ENCODE results near the gene RNF115.
"Not testable (repeated sequence)": the region's sequence is repeated elsewhere in the genome, so short reads cannot be mapped to it uniquely, and the experiment has no call there.

RNF115 gene

GRCh38 chr1:145771056-145771455, 52.8 kb downstream of the RNF115 start:
- DNase-seq = no peak

DNA sequence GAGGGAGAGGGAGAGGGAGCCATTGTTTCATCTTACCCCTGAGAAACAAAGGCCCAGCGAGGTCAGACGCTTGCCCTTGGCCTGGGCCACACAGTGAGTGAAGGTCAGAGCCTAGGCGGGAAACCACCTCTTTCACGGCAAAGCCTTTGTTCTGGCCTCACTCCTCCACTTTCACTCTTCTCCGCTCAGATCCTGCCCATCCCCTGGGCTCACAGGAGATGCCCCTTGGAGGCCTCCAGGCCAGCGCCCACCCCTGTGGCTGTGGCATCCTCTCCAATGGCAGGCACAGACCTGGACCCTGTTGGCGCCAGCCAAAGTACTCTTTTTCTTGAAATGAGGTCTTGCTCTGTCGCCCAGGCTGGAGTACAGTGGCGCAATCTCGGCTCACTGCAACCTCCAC, 55.9 kb downstream of the RNF115 start:
- DNase-seq = not testable (repeated sequence)

- not testable (repeated sequence) for DNase-seq
These were observed 57.0 kb downstream of the RNF115 start for GRCh38 chr1:145766926-145767325.

DNA sequence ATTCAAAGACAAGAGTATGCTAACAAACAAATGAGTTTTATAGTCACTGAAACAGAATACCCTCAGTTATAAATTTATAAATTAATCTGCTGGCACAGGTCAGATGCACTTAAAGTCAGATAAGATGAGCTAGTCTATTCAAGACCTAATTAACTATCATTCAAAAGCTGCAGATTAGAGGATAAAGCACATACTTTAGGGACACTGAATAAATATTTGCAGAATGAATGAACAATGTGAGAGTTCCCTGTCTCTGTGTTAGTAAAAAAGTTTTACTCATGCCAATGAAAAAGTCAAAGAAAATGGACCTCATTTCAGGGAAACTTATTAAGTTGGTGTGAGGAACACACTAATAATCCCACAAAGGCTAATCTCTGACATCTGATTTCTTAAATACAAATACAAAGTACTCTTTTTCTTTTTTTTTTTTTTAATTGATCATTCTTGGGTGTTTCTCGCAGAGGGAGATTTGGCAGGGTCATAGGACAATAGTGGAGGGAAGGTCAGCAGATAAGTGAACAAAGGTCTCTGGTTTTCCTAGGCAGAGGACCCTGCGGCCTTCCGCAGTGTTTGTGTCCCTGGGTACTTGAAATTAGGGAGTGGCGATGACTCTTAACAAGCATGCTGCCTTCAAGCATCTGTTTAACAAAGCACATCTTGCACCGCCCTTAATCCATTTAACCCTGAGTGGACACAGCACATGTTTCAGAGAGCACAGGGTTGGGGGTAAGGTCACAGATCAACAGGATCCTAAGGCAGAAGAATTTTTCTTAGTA, 58.1 kb downstream of the RNF115 start:
- DNase-seq = not testable (repeated sequence)

DNA sequence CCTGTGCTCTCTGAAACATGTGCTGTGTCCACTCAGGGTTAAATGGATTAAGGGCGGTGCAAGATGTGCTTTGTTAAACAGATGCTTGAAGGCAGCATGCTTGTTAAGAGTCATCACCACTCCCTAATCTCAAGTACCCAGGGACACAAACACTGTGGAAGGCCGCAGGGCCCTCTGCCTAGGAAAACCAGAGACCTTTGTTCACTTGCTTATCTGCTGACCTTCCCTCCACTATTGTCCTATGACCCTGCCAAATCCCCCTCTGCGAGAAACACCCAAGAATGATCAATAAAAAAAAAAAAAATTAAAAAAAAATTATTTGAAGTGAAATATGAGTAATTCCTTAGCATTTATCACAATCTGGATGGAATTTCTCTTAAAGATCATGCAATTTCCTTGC, 58.8 kb downstream of the RNF115 start:
- DNase-seq = not testable (repeated sequence)

DNA sequence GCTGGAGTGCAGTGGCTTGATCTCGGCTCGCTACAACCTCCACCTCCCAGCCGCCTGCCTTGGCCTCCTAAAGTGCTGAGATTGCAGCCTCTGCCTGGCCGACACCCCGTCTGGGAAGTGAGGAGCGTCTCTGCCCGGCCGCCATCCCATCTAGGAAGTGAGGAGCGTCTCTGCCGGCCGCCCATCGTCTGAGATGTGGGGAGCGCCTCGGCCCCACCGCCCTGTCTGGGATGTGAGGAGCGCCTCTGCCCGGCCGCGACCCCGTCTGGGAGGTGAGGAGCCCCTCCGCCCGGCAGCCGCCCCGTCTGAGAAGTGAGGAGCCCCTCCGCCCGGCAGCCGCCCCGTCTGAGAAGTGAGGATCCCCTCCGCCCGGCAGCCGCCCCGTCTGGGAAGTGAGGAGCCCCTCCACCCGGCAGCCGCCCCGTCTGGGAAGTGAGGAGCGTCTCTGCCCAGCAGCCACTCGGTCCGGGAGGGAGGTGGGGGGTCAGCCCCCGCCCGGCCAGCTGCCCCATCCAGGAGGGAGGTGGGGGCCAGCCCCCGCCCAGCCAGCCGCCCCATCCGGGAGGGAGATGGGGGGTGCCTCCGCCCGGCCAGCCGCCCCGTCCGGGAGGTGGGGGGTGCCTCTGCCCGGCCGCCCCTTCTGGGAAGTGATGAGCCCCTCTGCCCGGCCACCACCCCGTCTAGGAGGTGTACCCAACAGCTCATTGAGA, 59.5 kb downstream of the RNF115 start:
- not testable (repeated sequence) for DNase-seq

GRCh38 chr1:145762001-145762400, 61.9 kb downstream of the RNF115 start:
- DNase-seq = not testable (repeated sequence)

DNA sequence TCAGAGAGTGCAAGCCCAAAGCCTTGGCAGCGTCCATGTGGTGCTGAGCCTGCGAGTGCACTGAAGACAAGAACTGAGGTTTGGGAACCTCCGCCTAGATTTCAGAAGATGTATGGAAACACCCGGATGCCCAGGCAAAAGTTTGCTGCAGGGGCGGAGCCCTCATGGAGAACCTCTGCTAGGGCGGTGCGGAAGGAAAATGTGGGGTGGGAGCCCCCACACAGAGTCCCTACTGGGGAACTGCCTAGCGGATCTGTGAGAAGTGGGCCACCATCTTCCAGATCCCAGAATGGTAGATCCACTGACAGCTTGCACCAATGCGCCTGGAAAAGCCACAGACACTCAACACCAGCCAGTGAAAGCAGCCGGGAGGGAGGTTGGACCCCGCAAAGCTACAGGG, 62.4 kb downstream of the RNF115 start:
- not testable (repeated sequence) for DNase-seq

GRCh38 chr1:145760395-145760949, 63.4 kb downstream of the RNF115 start:
- DNase-seq = not testable (repeated sequence)

DNA sequence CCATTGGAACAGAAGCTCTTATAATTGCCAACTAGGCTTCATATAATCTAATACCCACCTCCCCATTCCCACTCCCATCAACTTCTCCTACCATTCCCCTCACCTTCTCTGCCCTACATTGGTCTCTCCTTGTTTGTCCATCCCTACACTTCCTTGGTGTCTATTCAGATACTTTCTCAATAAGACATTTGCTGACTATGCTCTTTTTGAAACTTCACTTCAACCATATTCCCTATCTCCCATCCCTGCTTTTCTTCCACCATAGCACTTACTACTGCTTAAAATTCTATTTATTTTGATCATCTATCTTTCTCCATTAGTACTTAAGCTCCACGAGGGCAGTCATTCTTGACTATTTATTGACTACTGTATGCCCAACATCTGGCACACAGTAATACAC, 64.2 kb downstream of the RNF115 start:
- no peak for DNase-seq

- DNase-seq = no peak
These were observed 65.3 kb downstream of the RNF115 start for GRCh38 chr1:145758575-145758974.

GRCh38 chr1:145758116-145758515, 65.8 kb downstream of the RNF115 start:
- no peak for DNase-seq

DNA sequence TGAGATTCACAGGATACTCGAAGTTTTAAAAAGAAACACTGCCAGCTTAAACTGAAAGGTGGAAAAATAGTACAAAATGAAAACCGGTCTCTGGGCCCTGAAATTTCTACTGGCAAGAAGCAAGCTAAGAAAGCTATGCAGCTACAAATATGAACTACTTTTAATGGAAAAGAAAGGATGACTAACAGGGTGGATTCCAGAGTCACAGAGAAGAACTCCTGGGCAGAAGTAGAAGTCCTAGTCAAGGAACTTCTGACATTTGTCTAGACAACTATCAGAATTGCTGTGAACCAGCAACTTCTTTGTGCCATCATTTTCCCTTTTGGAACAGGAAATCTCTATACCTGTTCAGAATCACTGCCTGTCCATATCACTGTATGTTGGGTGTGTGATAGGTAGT, 66.5 kb downstream of the RNF115 start:
- DNase-seq = no peak

GRCh38 chr1:145751491-145752037, 72.3 kb downstream of the RNF115 start:
- no peak for DNase-seq

- DNase-seq = no peak
These were observed 73.5 kb downstream of the RNF115 start for GRCh38 chr1:145750426-145750825.

- DNase-seq = no peak
These were observed 76.3 kb downstream of the RNF115 start for GRCh38 chr1:145747398-145748247.

DNA sequence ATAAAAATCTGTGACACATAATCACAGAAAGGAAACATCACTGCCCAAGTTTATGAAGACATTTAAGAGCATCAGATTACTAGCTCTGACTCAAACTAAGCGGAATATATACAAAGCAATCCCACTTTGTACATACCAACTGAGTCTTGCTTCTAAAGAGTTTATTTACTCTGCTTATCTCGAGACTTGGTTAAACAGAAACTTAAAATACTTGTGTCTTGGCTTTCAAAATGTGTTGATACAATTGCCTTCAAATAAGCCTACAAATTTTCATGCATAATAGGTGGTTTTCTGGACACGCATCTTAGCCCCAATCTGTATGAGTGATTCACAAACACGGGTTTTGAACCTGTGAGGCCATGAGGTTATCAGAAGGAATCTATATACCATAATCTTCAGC, 83.6 kb downstream of the RNF115 start:
- DNase-seq = no peak

DNA sequence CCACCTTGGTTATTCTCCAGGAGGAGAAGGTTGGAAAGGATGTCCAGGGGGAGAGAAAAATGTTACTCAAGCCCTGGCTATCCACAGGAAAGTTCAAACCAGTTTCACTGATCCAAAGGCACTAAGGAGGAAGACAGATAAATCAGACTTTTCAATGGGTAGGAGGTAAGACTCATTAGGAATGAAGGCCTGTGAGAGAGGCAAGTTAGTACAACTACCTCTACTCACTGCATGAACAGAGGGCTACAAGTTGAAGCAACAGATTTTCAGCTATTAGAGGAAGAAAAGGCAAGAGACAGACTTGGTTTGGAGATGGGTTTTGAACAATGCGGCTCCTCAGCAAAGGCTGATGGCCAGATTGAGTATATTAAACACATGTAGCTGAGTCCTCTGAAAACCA, 87.7 kb downstream of the RNF115 start:
- no peak for DNase-seq

DNA sequence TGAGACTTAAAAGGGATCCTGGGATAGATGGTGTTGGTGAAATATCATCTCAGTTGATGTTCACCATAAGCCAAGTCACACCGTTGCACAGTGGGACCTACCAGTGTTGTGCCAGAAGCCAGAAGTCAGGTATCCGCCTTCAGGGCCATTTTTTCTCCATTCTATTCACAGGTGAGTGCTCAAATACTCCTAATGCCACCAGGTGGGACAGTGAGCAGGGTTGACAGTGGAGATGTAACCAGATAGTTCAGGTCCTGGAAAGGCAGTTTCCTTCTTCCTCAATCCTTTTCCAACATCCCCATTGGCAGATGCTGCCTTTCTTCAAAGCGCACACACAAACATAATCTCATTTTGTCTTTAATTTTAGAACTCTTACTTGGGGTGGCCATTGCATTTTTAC, 93.0 kb downstream of the RNF115 start:
- no peak for DNase-seq

GRCh38 chr1:145730467-145730866, 93.4 kb downstream of the RNF115 start:
- DNase-seq = no peak

GRCh38 chr1:145729666-145730436, 94.0 kb downstream of the RNF115 start:
- no peak for DNase-seq

DNA sequence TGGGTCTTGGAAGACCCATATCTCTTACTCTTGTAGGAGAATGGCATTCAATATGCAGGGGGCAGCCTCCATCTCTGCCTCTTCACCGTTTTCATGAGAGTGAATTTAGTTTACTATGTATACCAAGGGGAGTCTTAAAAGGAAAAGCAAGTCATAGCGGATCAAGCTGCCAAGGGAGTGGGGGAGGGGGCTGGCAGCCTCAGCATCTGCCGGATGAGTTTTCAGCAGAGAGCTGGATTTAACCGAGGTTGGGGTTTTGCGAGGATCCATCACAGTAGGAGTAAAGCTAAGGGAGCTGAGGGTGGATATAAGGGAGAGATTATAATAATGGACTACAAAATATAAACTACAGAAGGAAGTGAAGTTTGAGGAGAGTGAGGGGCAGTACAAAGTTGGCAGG, 94.7 kb downstream of the RNF115 start:
- no peak for DNase-seq

All from NCI-H1417 treated with DMSO at 0.1 percent for 48 hours (cell line).